ENCODE data around the gene ZBTB16.

DNA sequence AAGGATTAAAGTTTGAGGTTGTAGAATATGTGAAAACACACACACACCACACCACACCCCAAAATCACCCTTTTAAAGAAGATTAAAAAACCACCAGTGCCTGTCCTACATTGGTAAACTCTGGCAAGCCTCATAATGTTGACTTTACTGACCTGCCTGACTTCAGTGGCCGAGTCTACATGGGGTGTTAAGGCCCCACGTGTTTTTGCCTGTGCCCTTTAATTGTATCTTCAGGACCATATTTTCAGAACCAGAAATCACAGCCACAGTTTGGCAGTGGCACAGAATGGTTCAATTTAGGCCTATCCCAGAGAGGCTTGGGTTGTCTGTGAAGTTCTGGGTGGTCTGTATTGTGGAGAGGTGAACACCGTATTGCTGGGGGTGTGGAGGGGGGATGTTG is 33.4 kb downstream of the ZBTB16 start:
- TF ChIP-seq, protein P1, sequence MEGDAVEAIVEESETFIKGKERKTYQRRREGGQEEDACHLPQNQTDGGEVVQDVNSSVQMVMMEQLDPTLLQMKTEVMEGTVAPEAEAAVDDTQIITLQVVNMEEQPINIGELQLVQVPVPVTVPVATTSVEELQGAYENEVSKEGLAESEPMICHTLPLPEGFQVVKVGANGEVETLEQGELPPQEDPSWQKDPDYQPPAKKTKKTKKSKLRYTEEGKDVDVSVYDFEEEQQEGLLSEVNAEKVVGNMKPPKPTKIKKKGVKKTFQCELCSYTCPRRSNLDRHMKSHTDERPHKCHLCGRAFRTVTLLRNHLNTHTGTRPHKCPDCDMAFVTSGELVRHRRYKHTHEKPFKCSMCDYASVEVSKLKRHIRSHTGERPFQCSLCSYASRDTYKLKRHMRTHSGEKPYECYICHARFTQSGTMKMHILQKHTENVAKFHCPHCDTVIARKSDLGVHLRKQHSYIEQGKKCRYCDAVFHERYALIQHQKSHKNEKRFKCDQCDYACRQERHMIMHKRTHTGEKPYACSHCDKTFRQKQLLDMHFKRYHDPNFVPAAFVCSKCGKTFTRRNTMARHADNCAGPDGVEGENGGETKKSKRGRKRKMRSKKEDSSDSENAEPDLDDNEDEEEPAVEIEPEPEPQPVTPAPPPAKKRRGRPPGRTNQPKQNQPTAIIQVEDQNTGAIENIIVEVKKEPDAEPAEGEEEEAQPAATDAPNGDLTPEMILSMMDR (conservative IDR thresholded peaks at IDR 0.05): no peak
- TF ChIP-seq EZH2 (IDR thresholded peaks at IDR 0.05; ENCODE audit: low read depth): no peak
